Measurements from ENCODE around the gene CFI. TPM values are rescaled to one million over a fixed set of nuclear protein-coding genes. Genes with fewer than 3 reads are reported as not detected.

CFI gene
- total RNA-seq, 1 experiment from 2014 or later = 0.33 TPM

DNA sequence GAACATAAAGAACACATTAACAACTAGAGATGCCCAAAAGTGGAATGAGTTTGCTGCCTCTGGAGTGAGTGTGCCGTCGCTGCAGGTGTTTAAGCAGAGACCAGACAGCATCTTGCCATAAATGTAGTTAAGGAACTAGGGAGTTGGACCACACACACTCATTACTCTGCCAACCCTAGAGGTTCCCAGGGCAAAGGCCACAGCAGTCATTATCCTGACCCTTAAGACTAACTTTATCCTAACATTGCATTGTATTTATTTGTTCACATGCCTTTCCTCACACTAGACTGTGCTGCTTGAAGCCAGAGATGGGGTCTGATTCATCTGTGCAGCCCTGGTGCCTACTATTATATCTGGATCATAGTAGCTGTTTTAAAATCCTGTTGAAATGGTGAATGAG, 55.1 kb downstream of the CFI start:
- in situ Hi-C loops (cut with HindIII; ENCODE audit: low pct_unique_long_range_greater_than_20kb, low sequenced_read_pairs) (no loop called here), intact Hi-C loops (cut with micrococcal nuclease; ENCODE audit: unreplicated experiment) (no loop called here)
- H3K36me3 ChIP-seq (ENCODE audit: control insufficient read depth, insufficient read depth, low read length) = no peaks in the 10 kb centered on the region
- H3K27ac ChIP-seq (ENCODE audit: low read length) = no peak overlapping the region
- BruUV-seq (replicated peaks) = no TSS peak
- no peak overlapping the region for H3K4me3 ChIP-seq (ENCODE audit: low read depth in 2 of 2, low read length in 2 of 2)
- no peak for TF ChIP-seq SIN3A (IDR thresholded peaks at IDR 0.05; ENCODE audit: borderline replicate concordance, insufficient read depth, low read depth, low read length)
- TF ChIP-seq POLR2AphosphoS5 (IDR thresholded peaks at IDR 0.05; ENCODE audit: low read depth, low read length) = no peak
- TF ChIP-seq, protein P1, sequence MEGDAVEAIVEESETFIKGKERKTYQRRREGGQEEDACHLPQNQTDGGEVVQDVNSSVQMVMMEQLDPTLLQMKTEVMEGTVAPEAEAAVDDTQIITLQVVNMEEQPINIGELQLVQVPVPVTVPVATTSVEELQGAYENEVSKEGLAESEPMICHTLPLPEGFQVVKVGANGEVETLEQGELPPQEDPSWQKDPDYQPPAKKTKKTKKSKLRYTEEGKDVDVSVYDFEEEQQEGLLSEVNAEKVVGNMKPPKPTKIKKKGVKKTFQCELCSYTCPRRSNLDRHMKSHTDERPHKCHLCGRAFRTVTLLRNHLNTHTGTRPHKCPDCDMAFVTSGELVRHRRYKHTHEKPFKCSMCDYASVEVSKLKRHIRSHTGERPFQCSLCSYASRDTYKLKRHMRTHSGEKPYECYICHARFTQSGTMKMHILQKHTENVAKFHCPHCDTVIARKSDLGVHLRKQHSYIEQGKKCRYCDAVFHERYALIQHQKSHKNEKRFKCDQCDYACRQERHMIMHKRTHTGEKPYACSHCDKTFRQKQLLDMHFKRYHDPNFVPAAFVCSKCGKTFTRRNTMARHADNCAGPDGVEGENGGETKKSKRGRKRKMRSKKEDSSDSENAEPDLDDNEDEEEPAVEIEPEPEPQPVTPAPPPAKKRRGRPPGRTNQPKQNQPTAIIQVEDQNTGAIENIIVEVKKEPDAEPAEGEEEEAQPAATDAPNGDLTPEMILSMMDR (IDR thresholded peaks at IDR 0.05) = no peak
- TF ChIP-seq, protein P2, sequence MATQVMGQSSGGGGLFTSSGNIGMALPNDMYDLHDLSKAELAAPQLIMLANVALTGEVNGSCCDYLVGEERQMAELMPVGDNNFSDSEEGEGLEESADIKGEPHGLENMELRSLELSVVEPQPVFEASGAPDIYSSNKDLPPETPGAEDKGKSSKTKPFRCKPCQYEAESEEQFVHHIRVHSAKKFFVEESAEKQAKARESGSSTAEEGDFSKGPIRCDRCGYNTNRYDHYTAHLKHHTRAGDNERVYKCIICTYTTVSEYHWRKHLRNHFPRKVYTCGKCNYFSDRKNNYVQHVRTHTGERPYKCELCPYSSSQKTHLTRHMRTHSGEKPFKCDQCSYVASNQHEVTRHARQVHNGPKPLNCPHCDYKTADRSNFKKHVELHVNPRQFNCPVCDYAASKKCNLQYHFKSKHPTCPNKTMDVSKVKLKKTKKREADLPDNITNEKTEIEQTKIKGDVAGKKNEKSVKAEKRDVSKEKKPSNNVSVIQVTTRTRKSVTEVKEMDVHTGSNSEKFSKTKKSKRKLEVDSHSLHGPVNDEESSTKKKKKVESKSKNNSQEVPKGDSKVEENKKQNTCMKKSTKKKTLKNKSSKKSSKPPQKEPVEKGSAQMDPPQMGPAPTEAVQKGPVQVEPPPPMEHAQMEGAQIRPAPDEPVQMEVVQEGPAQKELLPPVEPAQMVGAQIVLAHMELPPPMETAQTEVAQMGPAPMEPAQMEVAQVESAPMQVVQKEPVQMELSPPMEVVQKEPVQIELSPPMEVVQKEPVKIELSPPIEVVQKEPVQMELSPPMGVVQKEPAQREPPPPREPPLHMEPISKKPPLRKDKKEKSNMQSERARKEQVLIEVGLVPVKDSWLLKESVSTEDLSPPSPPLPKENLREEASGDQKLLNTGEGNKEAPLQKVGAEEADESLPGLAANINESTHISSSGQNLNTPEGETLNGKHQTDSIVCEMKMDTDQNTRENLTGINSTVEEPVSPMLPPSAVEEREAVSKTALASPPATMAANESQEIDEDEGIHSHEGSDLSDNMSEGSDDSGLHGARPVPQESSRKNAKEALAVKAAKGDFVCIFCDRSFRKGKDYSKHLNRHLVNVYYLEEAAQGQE (IDR thresholded peaks at IDR 0.05; ENCODE audit: insufficient read depth in 1 of 2, low read depth in 2 of 2, low read length in 1 of 2) = no peak
- TF ChIP-seq TCF7L2 (IDR thresholded peaks at IDR 0.05; ENCODE audit: low read depth, low read length) = no peak
- ChIA-PET POLR2A (no interaction called here), CTCF (no interaction called here)
- H3K9me3 ChIP-seq (ENCODE audit: control insufficient read depth, insufficient read depth, low read depth, low read length) = no peaks in the 10 kb centered on the region
- H3K27me3 ChIP-seq (ENCODE audit: control insufficient read depth, insufficient read depth, low read length) = peaks cover 2% of the 10 kb centered on the region
- no peaks in the 10 kb centered on the region for H3K4me1 ChIP-seq (ENCODE audit: control insufficient read depth, insufficient read depth, low read length)
- DNase-seq (ENCODE audit: low read depth, low spot score) = no peak
- ATAC-seq = no peak

DNA sequence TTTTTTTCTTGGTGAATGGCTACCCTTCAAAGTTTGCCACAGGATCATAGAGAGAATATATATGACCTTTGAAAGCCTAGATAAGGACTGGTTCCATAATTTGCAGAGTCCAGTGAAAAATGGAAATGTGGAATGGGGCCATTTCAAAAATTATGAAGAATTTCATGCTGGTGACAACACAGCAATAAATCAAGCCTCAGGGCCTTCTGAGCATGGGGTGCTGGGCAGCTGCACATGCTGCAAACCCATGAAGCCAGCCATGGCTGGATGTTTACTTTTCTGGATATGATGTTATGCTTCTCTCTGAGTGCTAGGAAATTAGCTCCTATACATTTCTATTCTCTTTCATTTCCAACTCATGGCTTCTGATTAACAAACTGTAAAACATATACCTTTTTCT, 56.0 kb downstream of the CFI start:
- intact Hi-C loops (cut with micrococcal nuclease; ENCODE audit: unreplicated experiment) = no loop called here
- H3K9me3 ChIP-seq (ENCODE audit: control insufficient read depth, insufficient read depth, low read depth, low read length) = no peaks in the 10 kb centered on the region
- BruUV-seq (replicated peaks) = no TSS peak
- no peak overlapping the region for H3K4me3 ChIP-seq (ENCODE audit: low read depth in 2 of 2, low read length in 2 of 2)
- in situ Hi-C loops (cut with HindIII; ENCODE audit: low pct_unique_long_range_greater_than_20kb, low sequenced_read_pairs) = no loop called here
- no peak for TF ChIP-seq SIN3A (IDR thresholded peaks at IDR 0.05; ENCODE audit: borderline replicate concordance, insufficient read depth, low read depth, low read length)
- TF ChIP-seq POLR2AphosphoS5 (IDR thresholded peaks at IDR 0.05; ENCODE audit: low read depth, low read length) = no peak
- TF ChIP-seq, protein P1 (IDR thresholded peaks at IDR 0.05) = no peak
- TF ChIP-seq, protein P2 (IDR thresholded peaks at IDR 0.05; ENCODE audit: insufficient read depth in 1 of 2, low read depth in 2 of 2, low read length in 1 of 2) = no peak
- no peak for TF ChIP-seq TCF7L2 (IDR thresholded peaks at IDR 0.05; ENCODE audit: low read depth, low read length)
- ChIA-PET CTCF (no interaction called here), POLR2A (interaction anchor here (0.8 kb wide), 1 partner anchor 14 kb away, joined by 4 read pairs; no protein-coding TSS in a partner anchor)
- ATAC-seq = no peak
- H3K27me3 ChIP-seq (ENCODE audit: control insufficient read depth, insufficient read depth, low read length) = peaks cover 2% of the 10 kb centered on the region
- DNase-seq (ENCODE audit: low read depth, low spot score) = no peak
- no peak overlapping the region for H3K27ac ChIP-seq (ENCODE audit: low read length)
- H3K4me1 ChIP-seq (ENCODE audit: control insufficient read depth, insufficient read depth, low read length) = no peaks in the 10 kb centered on the region
- no peaks in the 10 kb centered on the region for H3K36me3 ChIP-seq (ENCODE audit: control insufficient read depth, insufficient read depth, low read length)
